Spleen (tissue), 7 donors: ENCODE results near the gene PADI2.

Source experiments
- POLR2A ChIP-seq, 3 donors: fragments of 450-650 bp; IDR thresholded peaks; one replicate each; pipeline ENCODE4 v1.5.1; 2017; ENCODE audit warnings: antibody characterized with exemption in 3 of 3, mild to moderate bottlenecking in 1 of 3
- TF ChIP-seq, protein P1 (sequence below), 11 experiments: fragments of 200-600 bp in 7 of 11; fragments of 450-650 bp in 4 of 11; sonication (generic) in 4 of 11; IDR thresholded peaks in 8 of 11; conservative IDR thresholded peaks in 3 of 11; 1 replicate in 7 of 11; 2 replicates in 4 of 11; pipeline versions ENCODE4 v1.4.0 to v1.8.0; 2016 to 2021; ENCODE audit warnings: antibody characterized with exemption in 11 of 11, inconsistent platforms in 4 of 11, mild to moderate bottlenecking in 1 of 11
- donor health status: DM: no; HTN: no; CAD: no; lungs with moderate emphysema.
- donor health status: DM: no; HTN: no; CAD: no.
- donor health status: DM: no; HTN: no; CAD: no.

DNA sequence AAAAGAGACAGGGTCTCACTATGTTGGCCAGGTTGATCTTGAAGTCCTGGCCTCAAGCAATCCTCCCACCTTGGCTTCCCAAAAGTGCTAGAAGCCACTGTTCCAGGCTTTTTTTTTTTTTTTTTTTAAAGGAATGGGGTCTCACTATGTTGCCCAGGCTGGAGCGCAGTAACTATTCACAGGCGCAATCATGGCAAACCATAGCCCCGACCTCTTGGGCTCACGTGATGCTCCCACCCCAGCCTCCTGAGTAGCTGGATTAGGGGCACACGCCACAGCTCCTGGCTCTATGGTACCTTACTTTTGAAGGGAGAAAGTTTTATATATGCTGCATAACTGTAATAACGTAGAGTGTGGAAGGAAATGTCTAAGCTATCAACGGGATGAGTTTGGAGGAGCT lies 101.8 kb downstream of the PADI2 start:
- TF ChIP-seq, protein P1, sequence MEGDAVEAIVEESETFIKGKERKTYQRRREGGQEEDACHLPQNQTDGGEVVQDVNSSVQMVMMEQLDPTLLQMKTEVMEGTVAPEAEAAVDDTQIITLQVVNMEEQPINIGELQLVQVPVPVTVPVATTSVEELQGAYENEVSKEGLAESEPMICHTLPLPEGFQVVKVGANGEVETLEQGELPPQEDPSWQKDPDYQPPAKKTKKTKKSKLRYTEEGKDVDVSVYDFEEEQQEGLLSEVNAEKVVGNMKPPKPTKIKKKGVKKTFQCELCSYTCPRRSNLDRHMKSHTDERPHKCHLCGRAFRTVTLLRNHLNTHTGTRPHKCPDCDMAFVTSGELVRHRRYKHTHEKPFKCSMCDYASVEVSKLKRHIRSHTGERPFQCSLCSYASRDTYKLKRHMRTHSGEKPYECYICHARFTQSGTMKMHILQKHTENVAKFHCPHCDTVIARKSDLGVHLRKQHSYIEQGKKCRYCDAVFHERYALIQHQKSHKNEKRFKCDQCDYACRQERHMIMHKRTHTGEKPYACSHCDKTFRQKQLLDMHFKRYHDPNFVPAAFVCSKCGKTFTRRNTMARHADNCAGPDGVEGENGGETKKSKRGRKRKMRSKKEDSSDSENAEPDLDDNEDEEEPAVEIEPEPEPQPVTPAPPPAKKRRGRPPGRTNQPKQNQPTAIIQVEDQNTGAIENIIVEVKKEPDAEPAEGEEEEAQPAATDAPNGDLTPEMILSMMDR (IDR thresholded peaks at IDR 0.05 in 8 of 11, conservative IDR thresholded peaks at IDR 0.05 in 3 of 11): no peak
- no peak for TF ChIP-seq POLR2A (IDR thresholded peaks at IDR 0.05)
